GM12878 (cell line): ENCODE data around the gene TJP1. TPM values are rescaled to one million over a fixed set of nuclear protein-coding genes. Genes with fewer than 3 reads are reported as not detected.

ENCODE experiments used
- ATAC-seq: fragments of 200-7000 bp; cut with Tn5 transposase; 3 replicates; pipeline ENCODE4 v1.9.1; 2020; ENCODE audit warnings: mild to moderate bottlenecking, moderate library complexity
- BruUV-seq: library from RNA; stranded (reverse); fragments of 400-500 nt; replicated peaks from 2 replicates; lab custom pipeline; 2021; lab: Mats Ljungman, UMichigan
- CTCF ChIA-PET: fragments of 300-600 bp; sonication (Branson Sonifier 250); formaldehyde crosslinking; extraction: SDS; loops from one replicate; lab custom pipeline; 2021; ENCODE audit warnings: inconsistent platforms; lab: Yijun Ruan, JAX
- POLR2A ChIA-PET: fragments of 350-600 bp; formaldehyde crosslinking; extraction: SDS; loops from one replicate; lab custom pipeline; 2021; ENCODE audit warnings: inconsistent platforms; lab: Charles Lee
- RAD21 ChIA-PET: fragments of 300-600 bp; sonication (Branson Sonifier 250); formaldehyde crosslinking; loops from one replicate; lab custom pipeline; 2023; ENCODE audit warnings: antibody characterized with exemption; ENCODE audit not compliant: unreplicated experiment; lab: Charles Lee
- SMC1A ChIA-PET: fragments of 300-600 bp; sonication (Branson Sonifier 250); formaldehyde crosslinking; loops from one replicate; lab custom pipeline; 2023; ENCODE audit not compliant: unreplicated experiment, uncharacterized antibody; lab: Charles Lee
- DNase-seq: peaks from one replicate; pipeline ENCODE4 v3.0.0-alpha.2; 2011; ENCODE audit warnings: low read depth, low spot score
- FAIRE-seq: peaks from 3 replicates; lab custom pipeline; 2011; peaks lifted over from hg19 to GRCh38; lab: Jason Lieb, UNC
- H2AFZ ChIP-seq: 2 replicates; pipeline ENCODE4 v1.6.0; 2011; ENCODE audit warnings: low read depth, low read length, control low read depth; ENCODE audit not compliant: control insufficient read depth
- H3K27ac ChIP-seq: 2 replicates; pipeline ENCODE4 v1.5.1; 2011; ENCODE audit warnings: control low read depth; ENCODE audit not compliant: control insufficient read depth, insufficient read depth
- H3K27me3 ChIP-seq, 2 experiments: replicated peaks in 1 of 2; 2 replicates each; pipeline versions ENCODE4 v1.6.0 to v1.6.1; 2011; ENCODE audit warnings: low read length in 1 of 2; ENCODE audit not compliant: control insufficient read depth in 2 of 2, insufficient read depth in 2 of 2
- H3K36me3 ChIP-seq, 2 experiments: 2 replicates each; pipeline ENCODE4 v1.5.1; 2011; ENCODE audit warnings: low read length in 1 of 2; ENCODE audit not compliant: control insufficient read depth in 2 of 2, insufficient read depth in 2 of 2
- H3K4me1 ChIP-seq: 2 replicates; pipeline ENCODE4 v1.6.1; 2011; ENCODE audit warnings: mild to moderate bottlenecking, low read length, moderate library complexity, mixed read lengths; ENCODE audit not compliant: control insufficient read depth, insufficient read depth
- H3K4me2 ChIP-seq: 2 replicates; pipeline ENCODE4 v1.6.0; 2011; ENCODE audit warnings: control low read depth; ENCODE audit not compliant: control insufficient read depth, insufficient read depth
- H3K4me3 ChIP-seq: fragments of 200-600 bp; sonication (generic); 2 replicates; pipeline ENCODE4 v1.5.1; 2016
- H3K79me2 ChIP-seq: 2 replicates; pipeline ENCODE4 v1.6.0; 2011; ENCODE audit warnings: low read length; ENCODE audit not compliant: control insufficient read depth, insufficient read depth
- H3K9ac ChIP-seq: 2 replicates; pipeline ENCODE4 v1.8.0; 2011; ENCODE audit warnings: low read length, control low read depth, mixed read lengths; ENCODE audit not compliant: control insufficient read depth, insufficient read depth
- H3K9me3 ChIP-seq: replicated peaks from 3 replicates; pipeline ENCODE4 v1.5.1; 2011; ENCODE audit warnings: mild to moderate bottlenecking, low read length; ENCODE audit not compliant: control insufficient read depth, insufficient read depth
- H4K20me1 ChIP-seq: 2 replicates; pipeline ENCODE4 v1.6.0; 2011; ENCODE audit not compliant: control insufficient read depth, insufficient read depth
- BACH1 ChIP-seq: fragments of 450-650 bp; IDR thresholded peaks from 2 replicates; pipeline ENCODE4 v1.6.1; 2017; ENCODE audit warnings: mild to moderate bottlenecking, borderline replicate concordance
- NRF1 ChIP-seq: conservative IDR thresholded peaks from 2 replicates; pipeline ENCODE4 v1.6.1; 2011; ENCODE audit warnings: mild to moderate bottlenecking, low read depth, low read length, improper control_type of control experiment
- SMC3 ChIP-seq: IDR thresholded peaks from 2 replicates; pipeline ENCODE4 v1.6.1; 2011; ENCODE audit warnings: low read length, improper control_type of control experiment, borderline replicate concordance
- SP1 ChIP-seq: IDR thresholded peaks from one replicate; pipeline ENCODE4 v1.6.1; 2011; ENCODE audit warnings: low read depth, low read length
- WGBS: methylation state at CpG from one replicate; pipeline ENCODE4 v1.1.6; 2016; ENCODE audit warnings: low lambda C conversion rate; ENCODE audit not compliant: insufficient replicate concordance, insufficient coverage; ENCODE audit errors: missing lambda C conversion rate; 5-methylcytosine and 5-hydroxymethylcytosine counted together
- in situ Hi-C: fragments of 300-500 bp; cut with MboI; formaldehyde crosslinking; loops from 9 replicates; pipeline ENCODE4 v1.14.3; 2018; ENCODE audit warnings: mixed read lengths
- intact Hi-C: fragments of 100-400 bp; cut with micrococcal nuclease; formaldehyde crosslinking; loops from one replicate; pipeline ENCODE4 v1.14.2; 2022; ENCODE audit not compliant: unreplicated experiment
- polyA plus RNA-seq, 11 experiments: library from polyadenylated mRNA; depleted of rRNA in 4 of 11; unstranded in 6 of 11; stranded (reverse) in 5 of 11; fragments of >200 nt; fragmentation: Nextera tagmentation in 4 of 11; fragmentation: Illumina TruSeq in 1 of 11; extraction: Ambion mirVana in 4 of 11; extraction: Trizol in 1 of 11; gene quantifications; 1 replicate in 1 of 11; 2 replicates in 10 of 11; pipeline versions ENCODE4 v1.2.1 to v1.2.3, GENCODE V29; 2011 to 2016; ENCODE audit warnings: inconsistent platforms in 2 of 11, missing spikeins in 2 of 11, low read depth in 1 of 11
- total RNA-seq, 4 experiments: library from RNA; depleted of rRNA in 3 of 4; stranded (reverse); fragments of >200 nt in 3 of 4; fragmentation: Illumina TruSeq in 1 of 4; extraction: Trizol in 1 of 4; gene quantifications; 2 replicates each; pipeline versions ENCODE4 v1.2.1 to v1.2.3, GENCODE V29; 2013 to 2021
- TF ChIP-seq, protein P1 (sequence below): fragments of 150-350 bp; IDR thresholded peaks from 2 replicates; pipeline ENCODE4 v1.6.1; 2016; ENCODE audit warnings: low read depth, low read length
- TF ChIP-seq, protein P2 (sequence below): fragments of 450-650 bp; formaldehyde crosslinking; IDR thresholded peaks from 2 replicates; pipeline ENCODE4 v1.4.0; 2022; ENCODE audit warnings: mild to moderate bottlenecking, moderate library complexity
- TF ChIP-seq, protein P3 (sequence below): IDR thresholded peaks from 2 replicates; pipeline ENCODE4 v1.6.1; 2012; ENCODE audit warnings: mild to moderate bottlenecking, low read depth, low read length

TJP1 gene
- total and polyA plus RNA-seq, 10 of the 15 experiments (the other 5 are each of a cell fraction or from before 2014, with no cell fraction given) = 0.01 to 0.49 (median 0.08) TPM; not detected in 7

DNA sequence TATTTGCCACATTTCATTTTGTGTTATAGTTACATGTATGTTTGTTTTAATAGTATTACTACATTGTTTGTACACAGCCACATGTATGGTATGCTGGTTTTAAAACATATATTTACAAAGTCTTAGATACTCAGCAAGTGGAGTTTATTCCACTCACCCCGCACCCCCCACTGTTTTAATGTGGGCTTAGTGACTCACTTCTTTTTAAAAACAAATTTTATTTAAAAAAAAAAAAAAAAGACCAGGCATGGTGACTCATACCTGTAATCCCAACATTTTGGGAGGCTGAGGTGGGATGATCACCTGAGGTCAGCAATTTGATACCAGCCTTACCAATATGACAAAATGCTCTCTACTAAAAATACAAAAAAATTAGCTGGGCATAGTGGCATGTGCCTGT, 26.9 kb upstream of the TJP1 start:
- FAIRE-seq (no peak), DNase-seq (no peak), ATAC-seq (no peak)
- BruUV-seq = no TSS peak
- H3K4me1 ChIP-seq = no peaks in the 10 kb centered on the region
- ChIA-PET SMC1A (no interaction called here), CTCF (no interaction called here), POLR2A (no interaction called here), RAD21 (no interaction called here)
- no peak overlapping the region for H3K4me3 ChIP-seq
- no peaks in the 10 kb centered on the region for H4K20me1 ChIP-seq
- intact Hi-C loops (no loop called here), in situ Hi-C loops (no loop called here)
- no peak overlapping the region for H3K9ac ChIP-seq
- no peak overlapping the region for H3K4me2 ChIP-seq
- H3K9me3 ChIP-seq = no peaks in the 10 kb centered on the region
- no peak overlapping the region for H2AFZ ChIP-seq
- no peaks in the 10 kb centered on the region for H3K36me3 ChIP-seq
- 0% methylated on average over 1 of the region's 1 CpG for WGBS
- TF ChIP-seq BACH1 (no peak), SP1 (no peak), NRF1 (no peak), SMC3 (no peak)
- TF ChIP-seq, protein P1, sequence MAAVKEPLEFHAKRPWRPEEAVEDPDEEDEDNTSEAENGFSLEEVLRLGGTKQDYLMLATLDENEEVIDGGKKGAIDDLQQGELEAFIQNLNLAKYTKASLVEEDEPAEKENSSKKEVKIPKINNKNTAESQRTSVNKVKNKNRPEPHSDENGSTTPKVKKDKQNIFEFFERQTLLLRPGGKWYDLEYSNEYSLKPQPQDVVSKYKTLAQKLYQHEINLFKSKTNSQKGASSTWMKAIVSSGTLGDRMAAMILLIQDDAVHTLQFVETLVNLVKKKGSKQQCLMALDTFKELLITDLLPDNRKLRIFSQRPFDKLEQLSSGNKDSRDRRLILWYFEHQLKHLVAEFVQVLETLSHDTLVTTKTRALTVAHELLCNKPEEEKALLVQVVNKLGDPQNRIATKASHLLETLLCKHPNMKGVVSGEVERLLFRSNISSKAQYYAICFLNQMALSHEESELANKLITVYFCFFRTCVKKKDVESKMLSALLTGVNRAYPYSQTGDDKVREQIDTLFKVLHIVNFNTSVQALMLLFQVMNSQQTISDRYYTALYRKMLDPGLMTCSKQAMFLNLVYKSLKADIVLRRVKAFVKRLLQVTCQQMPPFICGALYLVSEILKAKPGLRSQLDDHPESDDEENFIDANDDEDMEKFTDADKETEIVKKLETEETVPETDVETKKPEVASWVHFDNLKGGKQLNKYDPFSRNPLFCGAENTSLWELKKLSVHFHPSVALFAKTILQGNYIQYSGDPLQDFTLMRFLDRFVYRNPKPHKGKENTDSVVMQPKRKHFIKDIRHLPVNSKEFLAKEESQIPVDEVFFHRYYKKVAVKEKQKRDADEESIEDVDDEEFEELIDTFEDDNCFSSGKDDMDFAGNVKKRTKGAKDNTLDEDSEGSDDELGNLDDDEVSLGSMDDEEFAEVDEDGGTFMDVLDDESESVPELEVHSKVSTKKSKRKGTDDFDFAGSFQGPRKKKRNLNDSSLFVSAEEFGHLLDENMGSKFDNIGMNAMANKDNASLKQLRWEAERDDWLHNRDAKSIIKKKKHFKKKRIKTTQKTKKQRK = no peak
- TF ChIP-seq, protein P2, sequence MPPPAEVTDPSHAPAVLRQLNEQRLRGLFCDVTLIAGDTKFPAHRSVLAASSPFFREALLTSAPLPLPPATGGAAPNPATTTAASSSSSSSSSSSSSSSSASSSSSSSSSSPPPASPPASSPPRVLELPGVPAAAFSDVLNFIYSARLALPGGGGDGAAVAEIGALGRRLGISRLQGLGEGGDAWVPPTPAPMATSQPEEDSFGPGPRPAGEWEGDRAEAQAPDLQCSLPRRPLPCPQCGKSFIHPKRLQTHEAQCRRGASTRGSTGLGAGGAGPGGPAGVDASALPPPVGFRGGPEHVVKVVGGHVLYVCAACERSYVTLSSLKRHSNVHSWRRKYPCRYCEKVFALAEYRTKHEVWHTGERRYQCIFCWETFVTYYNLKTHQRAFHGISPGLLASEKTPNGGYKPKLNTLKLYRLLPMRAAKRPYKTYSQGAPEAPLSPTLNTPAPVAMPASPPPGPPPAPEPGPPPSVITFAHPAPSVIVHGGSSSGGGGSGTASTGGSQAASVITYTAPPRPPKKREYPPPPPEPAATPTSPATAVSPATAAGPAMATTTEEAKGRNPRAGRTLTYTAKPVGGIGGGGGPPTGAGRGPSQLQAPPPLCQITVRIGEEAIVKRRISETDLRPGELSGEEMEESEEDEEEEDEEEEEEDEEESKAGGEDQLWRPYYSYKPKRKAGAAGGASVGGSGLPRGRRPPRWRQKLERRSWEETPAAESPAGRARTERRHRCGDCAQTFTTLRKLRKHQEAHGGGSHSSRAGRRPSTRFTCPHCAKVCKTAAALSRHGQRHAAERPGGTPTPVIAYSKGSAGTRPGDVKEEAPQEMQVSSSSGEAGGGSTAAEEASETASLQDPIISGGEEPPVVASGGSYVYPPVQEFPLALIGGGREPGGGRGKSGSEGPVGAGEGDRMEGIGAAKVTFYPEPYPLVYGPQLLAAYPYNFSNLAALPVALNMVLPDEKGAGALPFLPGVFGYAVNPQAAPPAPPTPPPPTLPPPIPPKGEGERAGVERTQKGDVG (CRISPR knock-in tag) = no peak
- TF ChIP-seq, protein P3, sequence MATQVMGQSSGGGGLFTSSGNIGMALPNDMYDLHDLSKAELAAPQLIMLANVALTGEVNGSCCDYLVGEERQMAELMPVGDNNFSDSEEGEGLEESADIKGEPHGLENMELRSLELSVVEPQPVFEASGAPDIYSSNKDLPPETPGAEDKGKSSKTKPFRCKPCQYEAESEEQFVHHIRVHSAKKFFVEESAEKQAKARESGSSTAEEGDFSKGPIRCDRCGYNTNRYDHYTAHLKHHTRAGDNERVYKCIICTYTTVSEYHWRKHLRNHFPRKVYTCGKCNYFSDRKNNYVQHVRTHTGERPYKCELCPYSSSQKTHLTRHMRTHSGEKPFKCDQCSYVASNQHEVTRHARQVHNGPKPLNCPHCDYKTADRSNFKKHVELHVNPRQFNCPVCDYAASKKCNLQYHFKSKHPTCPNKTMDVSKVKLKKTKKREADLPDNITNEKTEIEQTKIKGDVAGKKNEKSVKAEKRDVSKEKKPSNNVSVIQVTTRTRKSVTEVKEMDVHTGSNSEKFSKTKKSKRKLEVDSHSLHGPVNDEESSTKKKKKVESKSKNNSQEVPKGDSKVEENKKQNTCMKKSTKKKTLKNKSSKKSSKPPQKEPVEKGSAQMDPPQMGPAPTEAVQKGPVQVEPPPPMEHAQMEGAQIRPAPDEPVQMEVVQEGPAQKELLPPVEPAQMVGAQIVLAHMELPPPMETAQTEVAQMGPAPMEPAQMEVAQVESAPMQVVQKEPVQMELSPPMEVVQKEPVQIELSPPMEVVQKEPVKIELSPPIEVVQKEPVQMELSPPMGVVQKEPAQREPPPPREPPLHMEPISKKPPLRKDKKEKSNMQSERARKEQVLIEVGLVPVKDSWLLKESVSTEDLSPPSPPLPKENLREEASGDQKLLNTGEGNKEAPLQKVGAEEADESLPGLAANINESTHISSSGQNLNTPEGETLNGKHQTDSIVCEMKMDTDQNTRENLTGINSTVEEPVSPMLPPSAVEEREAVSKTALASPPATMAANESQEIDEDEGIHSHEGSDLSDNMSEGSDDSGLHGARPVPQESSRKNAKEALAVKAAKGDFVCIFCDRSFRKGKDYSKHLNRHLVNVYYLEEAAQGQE = no peak
- no peak overlapping the region for H3K27ac ChIP-seq
- no peaks in the 10 kb centered on the region for H3K79me2 ChIP-seq
- H3K27me3 ChIP-seq = no peaks in the 10 kb centered on the region
